NAMALWA (cell line): ENCODE data around the gene WDR86.
A peak's percentile ranks its signal among the peaks of the same experiment; 100 is the strongest.

Source experiments
- DNase-seq: peaks from one replicate; pipeline ENCODE4 v3.0.0-alpha.2; 2015; ENCODE audit warnings: low spot score

WDR86 gene

GRCh38 chr7:151409667-151410404 is at the start of gene WDR86:
Gene WDR86, minus strand, starts transcription at chr7:151410038. Its CDS starts 449 bp downstream, at chr7:151409589.
- DNase-seq, result no peak

- DNase-seq, result no peak
These were observed 47.7 kb upstream of the WDR86 start for GRCh38 chr7:151457534-151457933.

- DNase-seq, result no peak
These were observed 46.9 kb upstream of the WDR86 start for GRCh38 chr7:151456782-151457181.

- DNase-seq, result no peak
These were observed 46.4 kb upstream of the WDR86 start for GRCh38 chr7:151456276-151456675.

- no peak for DNase-seq
These were observed 45.9 kb upstream of the WDR86 start for GRCh38 chr7:151455690-151456089.

GRCh38 chr7:151454932-151455530 is 45.2 kb upstream of the WDR86 start:
- no peak for DNase-seq

- no peak for DNase-seq
These were observed 44.5 kb upstream of the WDR86 start for GRCh38 chr7:151454305-151454704.

GRCh38 chr7:151453326-151453791 is 43.5 kb upstream of the WDR86 start:
- DNase-seq, result no peak

GRCh38 chr7:151452680-151453325 is 43.0 kb upstream of the WDR86 start:
- DNase-seq, result no peak

- no peak for DNase-seq
These were observed 42.1 kb upstream of the WDR86 start for GRCh38 chr7:151451626-151452571.

GRCh38 chr7:151451156-151451555 is 41.3 kb upstream of the WDR86 start:
- no peak for DNase-seq

- no peak for DNase-seq
These were observed 40.2 kb upstream of the WDR86 start for GRCh38 chr7:151449990-151450389.

GRCh38 chr7:151448261-151449252 is 38.7 kb upstream of the WDR86 start:
- DNase-seq, result peak; percentile 68

GRCh38 chr7:151447901-151448260 is 38.0 kb upstream of the WDR86 start:
- DNase-seq, result no peak

- no peak for DNase-seq
These were observed 37.5 kb upstream of the WDR86 start for GRCh38 chr7:151447312-151447711.

- DNase-seq, result no peak
These were observed 36.6 kb upstream of the WDR86 start for GRCh38 chr7:151446412-151446811.

- DNase-seq, result no peak
These were observed 34.8 kb upstream of the WDR86 start for GRCh38 chr7:151444632-151445031.

- DNase-seq, result no peak
These were observed 33.1 kb upstream of the WDR86 start for GRCh38 chr7:151442776-151443496.

GRCh38 chr7:151440799-151441445 is 31.1 kb upstream of the WDR86 start:
- no peak for DNase-seq
